OCI-LY1 (cell line): ENCODE results near the gene MTCL3.

Experiments
- CTCF ChIP-seq: fragments of 200-600 bp; sonication (generic), shearing (Covaris generic); IDR thresholded peaks from 2 replicates; pipeline ENCODE4 v1.5.1; 2017; ENCODE audit warnings: mild to moderate bottlenecking, antibody characterized with exemption, low read length, moderate library complexity, mixed read lengths
- EZH2 ChIP-seq: fragments of 200-600 bp; sonication (generic), shearing (Covaris generic); IDR thresholded peaks from 2 replicates; pipeline ENCODE4 v1.8.0; 2017; ENCODE audit warnings: borderline replicate concordance, mixed run types, mild to moderate bottlenecking, antibody characterized with exemption, low read length, moderate library complexity, mixed read lengths

- no peak for TF ChIP-seq CTCF
- no peak for TF ChIP-seq EZH2
Observed at GRCh38 chr6:127518710-127519468, at the start of gene MTCL3.
